NCI-H1694 treated with DMSO at 0.1 percent for 48 hours (cell line): ENCODE data around the gene FBXO46.
A peak's percentile ranks its signal among the peaks of the same experiment; 100 is the strongest.

Experiments
- DNase-seq: peaks from one replicate; lab custom pipeline; 2025; lab: John Stamatoyannopoulos, UW

The FBXO46 gene

DNA sequence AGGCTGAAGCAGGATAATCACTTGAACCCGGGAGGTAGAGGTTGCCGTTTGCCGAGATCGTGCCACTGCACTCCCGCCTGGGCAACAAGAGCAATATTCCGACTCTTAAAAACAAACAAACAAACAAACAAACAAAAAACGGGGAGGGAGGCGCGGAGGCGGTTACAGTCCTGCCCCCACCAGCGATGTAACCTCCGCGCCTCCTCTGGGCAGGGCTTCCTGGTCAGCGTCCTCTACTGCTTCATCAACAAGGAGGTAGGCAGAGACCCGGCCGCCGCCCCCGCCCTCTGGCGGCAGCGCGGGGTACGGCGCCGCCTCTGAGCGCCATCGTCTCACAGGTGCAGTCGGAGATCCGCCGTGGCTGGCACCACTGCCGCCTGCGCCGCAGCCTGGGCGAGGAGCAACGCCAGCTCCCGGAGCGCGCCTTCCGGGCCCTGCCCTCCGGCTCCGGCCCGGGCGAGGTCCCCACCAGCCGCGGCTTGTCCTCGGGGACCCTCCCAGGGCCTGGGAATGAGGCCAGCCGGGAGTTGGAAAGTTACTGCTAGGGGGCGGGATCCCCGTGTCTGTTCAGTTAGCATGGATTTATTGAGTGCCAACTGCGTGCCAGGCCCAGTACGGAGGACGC is 49.2 kb downstream of the FBXO46 start:
- peak; percentile 78 for DNase-seq

- DNase-seq: no peak
Observed at GRCh38 chr19:45677351-45678230, 53.1 kb downstream of the FBXO46 start.

DNA sequence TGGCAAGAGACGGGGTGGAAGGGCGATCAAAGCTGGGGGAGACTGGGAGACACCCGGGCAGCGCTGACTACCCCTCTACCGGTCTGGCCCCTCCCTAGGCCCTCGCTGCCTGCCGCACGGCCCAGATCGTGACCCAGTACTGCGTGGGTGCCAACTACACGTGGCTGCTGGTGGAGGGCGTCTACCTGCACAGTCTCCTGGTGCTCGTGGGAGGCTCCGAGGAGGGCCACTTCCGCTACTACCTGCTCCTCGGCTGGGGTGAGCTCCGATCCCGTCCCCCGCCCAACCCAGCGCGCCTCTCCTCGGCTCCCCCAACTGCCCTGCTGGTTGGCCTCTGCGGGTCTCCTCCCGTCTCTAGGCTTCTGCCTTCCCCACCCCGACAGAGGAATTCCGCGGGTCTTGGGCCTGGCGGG is 53.8 kb downstream of the FBXO46 start:
- DNase-seq: no peak

- no peak for DNase-seq
Observed at GRCh38 chr19:45674946-45675345, 55.8 kb downstream of the FBXO46 start.

DNA sequence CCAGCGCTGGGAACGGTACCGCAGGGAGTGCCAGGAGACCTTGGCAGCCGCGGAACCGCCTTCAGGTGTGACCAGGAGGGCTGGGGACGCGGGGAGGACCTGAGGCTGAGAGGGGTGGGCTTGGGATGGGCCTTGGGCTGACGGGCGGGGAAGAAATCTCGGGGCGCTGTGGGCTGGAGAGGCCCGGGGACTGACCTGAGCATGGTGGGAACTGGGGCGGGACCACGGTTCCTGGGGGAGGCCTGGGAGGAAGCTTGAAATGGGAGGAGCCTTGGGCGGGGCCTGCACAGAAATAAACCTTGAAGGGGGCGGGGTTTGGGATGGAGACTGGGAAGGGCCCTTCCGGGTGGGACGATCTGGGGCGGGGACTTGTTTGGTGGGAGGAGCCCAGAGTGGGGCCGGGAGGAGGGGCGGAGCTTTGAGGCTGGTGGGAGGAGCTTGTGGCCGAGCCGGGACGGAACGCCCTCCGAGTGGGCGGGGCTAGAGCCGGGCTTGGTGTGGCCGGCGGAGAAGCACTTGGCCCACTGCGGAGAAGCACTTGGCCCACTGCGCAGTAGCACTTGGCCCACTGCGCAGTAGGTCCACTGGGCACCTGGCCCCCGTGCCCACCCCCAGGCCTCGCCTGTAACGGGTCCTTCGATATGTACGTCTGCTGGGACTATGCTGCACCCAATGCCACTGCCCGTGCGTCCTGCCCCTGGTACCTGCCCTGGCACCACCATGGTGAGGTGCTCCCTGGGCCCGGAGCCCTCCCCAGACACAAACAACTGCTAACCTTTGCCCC is 59.8 kb downstream of the FBXO46 start:
- DNase-seq: no peak

DNA sequence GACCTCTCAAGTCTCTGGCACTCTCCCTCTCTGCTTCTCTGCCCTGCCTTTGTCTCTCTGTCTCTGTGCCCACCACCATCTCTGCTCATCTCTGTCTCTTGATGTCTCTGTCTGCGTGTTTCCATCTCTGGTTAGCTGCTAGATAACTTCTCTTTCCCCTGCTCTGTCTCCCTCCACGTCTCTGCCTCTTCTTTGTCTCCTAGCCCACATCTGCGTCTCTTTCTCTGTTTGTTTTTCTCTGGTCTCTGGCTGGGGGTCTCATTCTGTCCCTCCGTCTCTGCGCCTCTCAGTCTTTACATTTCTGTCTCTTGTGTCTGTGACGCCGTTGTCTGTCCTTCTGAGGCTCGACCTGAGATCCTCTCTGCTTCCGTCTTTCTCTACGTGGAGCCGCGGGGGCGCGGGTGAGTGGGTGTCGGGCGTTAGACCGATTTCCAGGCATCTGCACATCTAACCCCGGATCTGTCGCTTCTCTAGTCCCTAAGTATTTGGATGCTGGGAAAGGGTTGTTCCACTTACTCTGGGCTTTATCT is 62.3 kb downstream of the FBXO46 start:
- no peak for DNase-seq

DNA sequence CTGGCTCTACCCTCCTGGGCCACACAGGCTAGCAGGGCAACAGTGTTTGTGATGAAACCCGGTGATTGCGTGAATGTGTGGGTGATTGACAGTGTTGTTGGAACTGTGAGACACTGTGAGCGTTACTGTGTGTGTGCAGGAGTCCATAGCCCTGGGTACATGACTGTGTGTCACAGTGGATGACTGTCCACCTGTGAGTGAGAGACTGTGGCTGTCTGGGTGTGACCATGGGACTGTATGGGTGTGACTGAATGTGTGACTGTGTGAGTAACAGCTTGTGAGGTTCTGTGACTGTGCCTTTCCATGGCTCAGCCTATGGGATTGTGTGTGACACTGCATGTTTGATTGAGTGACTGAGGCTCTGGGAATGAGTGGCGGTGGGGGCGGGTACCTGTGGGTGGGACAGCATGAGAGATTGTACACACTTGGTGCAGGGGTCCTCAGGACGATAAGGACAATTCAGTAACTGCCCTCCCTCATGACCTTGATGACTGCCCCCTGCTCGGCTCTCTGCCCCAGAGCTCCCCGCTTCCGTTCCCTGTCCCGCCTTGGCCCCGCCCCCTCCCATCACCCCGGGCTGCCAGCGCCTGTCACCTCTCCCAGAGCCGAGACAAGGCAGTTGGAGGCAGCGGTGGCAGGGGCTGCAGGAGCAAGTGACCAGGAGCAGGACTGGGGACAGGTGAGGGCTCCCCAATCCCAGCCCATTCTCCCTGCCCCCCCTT is 62.9 kb downstream of the FBXO46 start, which contains the start of gene GIPR:
Gene GIPR (plus strand): TSS at position 602 of the 722 bp plus-strand sequence. CDS start 1,300 bp downstream, outside the sequence.
- peak; percentile 60 for DNase-seq

DNA sequence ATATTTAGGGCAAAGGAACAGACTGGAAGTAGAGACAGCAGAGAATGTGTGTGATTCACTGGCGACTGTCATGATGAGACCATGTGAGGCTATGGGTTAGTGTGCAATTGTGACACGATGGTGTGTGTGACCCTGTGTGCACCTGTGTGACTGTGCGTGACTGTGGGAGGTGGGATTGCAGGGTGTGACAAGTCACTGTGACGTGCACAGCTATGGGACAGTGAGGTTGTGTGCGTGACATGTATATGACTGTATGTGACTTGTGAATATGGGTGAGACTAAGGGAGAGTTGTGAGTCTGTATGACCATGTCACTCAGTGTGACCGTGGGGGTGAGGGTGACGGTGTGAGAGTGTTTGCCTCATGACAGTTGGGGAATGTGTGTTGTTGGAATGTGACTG is 66.1 kb downstream of the FBXO46 start:
- DNase-seq: no peak

DNA sequence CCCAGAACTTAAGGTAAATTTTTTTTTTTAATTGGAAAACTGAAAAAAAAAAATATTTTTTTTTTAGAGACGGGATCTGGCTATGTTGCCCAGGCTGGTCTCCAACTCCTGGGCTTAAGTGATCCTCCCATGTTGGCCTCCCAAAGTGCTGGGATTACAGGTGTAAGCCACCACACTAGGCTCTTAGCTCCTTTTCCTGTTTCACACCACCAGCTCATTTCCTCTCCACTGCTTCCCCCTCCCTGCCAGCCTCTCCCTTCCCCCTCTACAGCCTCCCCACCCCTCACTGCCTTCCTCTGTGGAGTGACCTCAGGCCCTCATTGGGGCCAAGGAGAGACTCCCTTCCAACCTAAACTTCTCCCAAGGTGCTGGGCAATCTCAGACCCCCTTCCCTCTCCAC is 66.9 kb downstream of the FBXO46 start:
- no peak for DNase-seq

DNA sequence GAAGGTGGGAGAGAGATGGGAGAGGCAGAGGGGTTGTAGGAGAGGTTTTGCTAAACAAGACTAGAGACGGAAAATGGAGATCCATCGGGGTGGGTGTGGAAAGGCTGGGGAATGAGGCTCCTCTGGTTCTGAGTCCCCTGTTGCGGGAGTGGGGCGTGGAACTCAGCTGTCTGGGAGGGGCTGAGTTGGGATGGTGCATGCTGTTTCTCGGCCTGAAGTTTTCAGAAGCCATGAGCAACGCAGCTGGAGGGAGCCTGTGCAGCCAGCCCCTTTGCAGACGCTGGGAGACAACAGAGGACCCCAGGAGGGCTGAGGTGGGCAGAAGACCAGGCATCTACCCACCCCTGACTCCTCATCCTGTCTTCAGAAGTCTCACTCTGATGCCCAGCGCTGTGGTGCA is 70.1 kb downstream of the FBXO46 start:
- DNase-seq: no peak
